K562 (cell line): ENCODE data around the gene REC8. TPM values are rescaled to one million over a fixed set of nuclear protein-coding genes. Genes with fewer than 3 reads are reported as not detected.
"Not testable (repeated sequence)": the region's sequence is repeated elsewhere in the genome, so short reads cannot be mapped to it uniquely, and the experiment has no call there.

ENCODE experiments used
- ATAC-seq: fragments of 200-7000 bp; cut with Tn5 transposase; 3 replicates; pipeline ENCODE4 v1.9.1; 2020; ENCODE audit warnings: moderate library complexity
- BruUV-seq: library from RNA; stranded (reverse); fragments of 400-500 nt; replicated peaks from 2 replicates; lab custom pipeline; 2021; lab: Mats Ljungman, UMichigan
- CTCF ChIA-PET: fragments of 300-600 bp; formaldehyde crosslinking; extraction: SDS; loops from one replicate; lab custom pipeline; 2021; ENCODE audit warnings: low intra/inter-chr PET ratio; lab: Yijun Ruan, JAX
- POLR2A ChIA-PET: fragments of 300-600, 350-650 bp; sonication (Branson Sonifier 250); formaldehyde crosslinking; extraction: SDS; loops from one replicate; lab custom pipeline; 2021; ENCODE audit warnings: antibody characterized with exemption, inconsistent platforms; lab: Yijun Ruan, JAX
- DNase-seq, 4 experiments: peaks; one replicate each; pipeline versions ENCODE4 v3.0.0 to v3.0.0-alpha.2; 2011 to 2018; ENCODE audit warnings: low spot score in 3 of 4, mixed read lengths in 3 of 4; ENCODE audit errors: extremely low read depth in 1 of 4
- FAIRE-seq: peaks from 2 replicates; lab custom pipeline; 2011; peaks lifted over from hg19 to GRCh38; lab: Jason Lieb, UNC
- H2AFZ ChIP-seq: 2 replicates; pipeline ENCODE4 v1.6.0; 2011; ENCODE audit warnings: low read depth, low read length, control low read depth, inconsistent platforms
- H3K27ac ChIP-seq: fragments of 200-600 bp; 3 replicates; pipeline ENCODE4 v1.8.0; 2011; ENCODE audit warnings: low read depth, mild to moderate bottlenecking, control low read depth, inconsistent platforms, low read length, moderate library complexity, mixed read lengths; ENCODE audit errors: extremely low read depth
- H3K27me3 ChIP-seq, 2 experiments: fragments of 300-600 bp in 1 of 2; 2 replicates in 1 of 2; 3 replicates in 1 of 2; pipeline versions ENCODE4 v1.6.0 to v1.8.0; 2011; ENCODE audit warnings: inconsistent platforms in 2 of 2, low read length in 2 of 2, mild to moderate bottlenecking in 1 of 2, mixed read lengths in 1 of 2, moderate library complexity in 1 of 2; ENCODE audit not compliant: control insufficient read depth in 2 of 2, insufficient read depth in 2 of 2
- H3K36me3 ChIP-seq: fragments of 300-600 bp; 3 replicates; pipeline ENCODE4 v1.8.0; 2011; ENCODE audit warnings: mild to moderate bottlenecking, low read length, inconsistent platforms; ENCODE audit not compliant: control insufficient read depth, insufficient read depth
- H3K4me1 ChIP-seq, 2 experiments: fragments of 200-600 bp in 1 of 2; replicated peaks in 1 of 2; 2 replicates in 1 of 2; 3 replicates in 1 of 2; pipeline versions ENCODE4 v1.5.1 to v1.8.0; 2011; ENCODE audit warnings: inconsistent platforms in 2 of 2, low read length in 2 of 2, mild to moderate bottlenecking in 1 of 2, mixed read lengths in 1 of 2, moderate library complexity in 1 of 2; ENCODE audit not compliant: control insufficient read depth in 2 of 2, insufficient read depth in 2 of 2
- H3K4me2 ChIP-seq: 2 replicates; pipeline ENCODE4 v1.6.1; 2011; ENCODE audit warnings: low read length, control low read depth, inconsistent platforms, mixed read lengths; ENCODE audit not compliant: insufficient read depth
- H3K4me3 ChIP-seq: fragments of 200-600 bp; sonication (generic), shearing (Covaris generic); 2 replicates; pipeline ENCODE4 v1.5.1; 2016; ENCODE audit warnings: control low read depth, inconsistent platforms
- H3K79me2 ChIP-seq: fragments of 200-600 bp; 3 replicates; pipeline ENCODE4 v1.8.0; 2011; ENCODE audit warnings: low read length, inconsistent platforms; ENCODE audit not compliant: control insufficient read depth, insufficient read depth
- H3K9ac ChIP-seq, 2 experiments: 2 replicates each; pipeline versions ENCODE4 v1.6.0 to v1.6.1; 2011; ENCODE audit warnings: low read depth in 2 of 2, low read length in 2 of 2, control low read depth in 1 of 2, inconsistent platforms in 1 of 2, mild to moderate bottlenecking in 1 of 2, mixed read lengths in 1 of 2; ENCODE audit not compliant: insufficient read depth in 1 of 2
- H3K9me1 ChIP-seq: one replicate; pipeline ENCODE4 v1.6.0; 2011; ENCODE audit warnings: inconsistent platforms, mild to moderate bottlenecking, low read length, moderate library complexity; ENCODE audit not compliant: control insufficient read depth, insufficient read depth
- H3K9me3 ChIP-seq: replicated peaks from 2 replicates; pipeline ENCODE4 v1.5.1; 2011; ENCODE audit warnings: low read depth, low read length, inconsistent platforms; ENCODE audit not compliant: control insufficient read depth, insufficient read depth
- H4K20me1 ChIP-seq: replicated peaks from 2 replicates; pipeline ENCODE4 v1.6.1; 2011; ENCODE audit warnings: low read length, inconsistent platforms, mixed read lengths; ENCODE audit not compliant: control insufficient read depth, insufficient read depth
- BACH1 ChIP-seq: fragments of 200-800 bp; sonication (Bioruptor generic); IDR thresholded peaks from 2 replicates; pipeline ENCODE4 v1.6.1; 2016; ENCODE audit warnings: missing genetic modification characterization, missing compliant biosample characterization
- BCOR ChIP-seq: fragments of 450-650 bp; IDR thresholded peaks from 2 replicates; pipeline ENCODE4 v1.6.1; 2016
- CC2D1A ChIP-seq: fragments of 450-650 bp; IDR thresholded peaks from 2 replicates; pipeline ENCODE4 v1.6.1; 2017; ENCODE audit warnings: mild to moderate bottlenecking
- GTF2E2 ChIP-seq: fragments of 200-800 bp; sonication (Bioruptor generic); IDR thresholded peaks from 2 replicates; pipeline ENCODE4 v1.6.1; 2016; ENCODE audit warnings: missing genetic modification characterization, missing compliant biosample characterization
- IFI16 ChIP-seq: fragments of 250-450 bp; sonication (Bioruptor Pico); IDR thresholded peaks from 2 replicates; pipeline ENCODE4 v2.1.2; 2022; ENCODE audit warnings: mild to moderate bottlenecking, inconsistent platforms
- IRF2 ChIP-seq: sonication (generic); formaldehyde crosslinking; IDR thresholded peaks from 2 replicates; pipeline ENCODE4 v1.8.1; 2022; ENCODE audit warnings: mild to moderate bottlenecking, missing genetic modification reagents
- KHSRP ChIP-seq: fragments of 450-650 bp; IDR thresholded peaks from 2 replicates; pipeline ENCODE4 v1.6.1; 2017
- NR2F6 ChIP-seq: fragments of 450-650 bp; formaldehyde crosslinking; IDR thresholded peaks from 2 replicates; pipeline ENCODE4 v1.4.0; 2020; ENCODE audit warnings: mild to moderate bottlenecking
- RBM15 ChIP-seq: fragments of 200-400 bp; formaldehyde crosslinking; IDR thresholded peaks from 2 replicates; pipeline ENCODE4 v1.6.1; 2018; ENCODE audit warnings: mild to moderate bottlenecking, low read length, moderate library complexity; ENCODE audit not compliant: insufficient read depth
- RHOXF2B ChIP-seq: fragments of 250-450 bp; sonication (Bioruptor Pico); conservative IDR thresholded peaks from 2 replicates; pipeline ENCODE4 v1.5.1; 2021
- SAP30 ChIP-seq: fragments of 200-600 bp; sonication (generic); IDR thresholded peaks from 2 replicates; pipeline ENCODE4 v1.6.1; 2012; ENCODE audit warnings: borderline replicate concordance, low read depth, mild to moderate bottlenecking, moderate library complexity, low read length, control low read depth, inconsistent platforms; ENCODE audit not compliant: insufficient read depth, poor library complexity, severe bottlenecking
- SREBF1 ChIP-seq: fragments of 150-350 bp; IDR thresholded peaks from 2 replicates; pipeline ENCODE4 v1.6.1; 2014; ENCODE audit warnings: antibody characterized with exemption, low read depth, low read length, borderline replicate concordance
- SUPT5H ChIP-seq: fragments of 450-650 bp; IDR thresholded peaks from 2 replicates; pipeline ENCODE4 v1.6.1; 2016
- TAF1 ChIP-seq: IDR thresholded peaks from 2 replicates; pipeline ENCODE4 v1.6.1; 2011; ENCODE audit warnings: mild to moderate bottlenecking, low read length, moderate library complexity; ENCODE audit not compliant: insufficient read depth, control insufficient read depth, severe bottlenecking; ENCODE audit errors: extremely low read depth
- WGBS: fragments of 100-300 bp; shearing (Covaris generic); methylation state at CpG from one replicate; pipeline ENCODE4 v1.1.6; 2016; ENCODE audit warnings: low coverage, mixed read lengths; ENCODE audit not compliant: insufficient coverage; ENCODE audit errors: missing lambda C conversion rate; 5-methylcytosine and 5-hydroxymethylcytosine counted together
- in situ Hi-C: fragments of 300-500 bp; cut with MboI; formaldehyde crosslinking; loops from 4 replicates; pipeline ENCODE4 v1.15.0; 2018; ENCODE audit warnings: inconsistent platforms, mixed read lengths
- intact Hi-C: fragments of 100-400 bp; cut with micrococcal nuclease; formaldehyde crosslinking; loops from 2 replicates; pipeline ENCODE4 v1.14.2; 2022
- polyA plus RNA-seq, 8 experiments: library from polyadenylated mRNA; depleted of rRNA in 4 of 8; stranded (reverse) in 5 of 8; unstranded in 3 of 8; fragments of >200 nt; fragmentation: Nextera tagmentation in 2 of 8; fragmentation: Illumina TruSeq in 1 of 8; extraction: Ambion mirVana in 2 of 8; extraction: Trizol in 1 of 8; gene quantifications; 2 replicates each; pipeline versions ENCODE4 v1.2.1 to v1.2.3, GENCODE V29; 2011 to 2014; ENCODE audit warnings: inconsistent platforms in 1 of 8, missing spikeins in 1 of 8
- total RNA-seq, 7 experiments: library from RNA; depleted of rRNA in 6 of 7; stranded (reverse); fragments of >200 nt in 6 of 7; fragmentation: Illumina TruSeq in 2 of 7; extraction: Trizol in 2 of 7; gene quantifications; 2 replicates each; pipeline versions ENCODE4 v1.2.1 to v1.2.3, GENCODE V29; 2011 to 2021; ENCODE audit warnings: low replicate concordance in 1 of 7
- TF ChIP-seq, protein P1 (sequence below): IDR thresholded peaks from 2 replicates; pipeline ENCODE4 v1.6.1; 2016; ENCODE audit warnings: missing genetic modification characterization, missing compliant biosample characterization
- TF ChIP-seq, protein P2 (sequence below): fragments of 450-650 bp; formaldehyde crosslinking; IDR thresholded peaks from 2 replicates; pipeline ENCODE4 v1.4.0; 2020; ENCODE audit warnings: mild to moderate bottlenecking, moderate library complexity

Gene REC8
- total and polyA plus RNA-seq, 9 of the 15 experiments (the other 6 are each of a cell fraction or from before 2014, with no cell fraction given): 0.11 to 2.5 (median 0.85) TPM

DNA sequence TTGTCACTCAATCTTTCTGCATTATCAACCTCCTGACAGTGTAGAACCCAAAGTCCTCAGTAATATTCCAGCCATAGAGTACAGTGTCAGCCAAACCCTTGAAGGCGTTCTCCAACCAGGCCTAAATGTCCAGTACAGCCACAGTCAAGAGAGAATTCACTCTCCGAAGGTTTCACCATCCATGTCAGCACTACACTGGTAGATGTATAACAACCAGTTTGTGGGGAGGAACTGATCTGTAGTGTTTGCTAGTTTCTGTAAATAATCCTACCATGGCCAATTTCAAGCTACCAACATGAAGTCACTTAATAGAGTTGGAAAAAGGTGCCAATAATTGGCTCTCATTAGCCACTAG is 44.4 kb downstream of the REC8 start:
- peaks cover 28% of the 10 kb centered on the region for H3K79me2 ChIP-seq
- H3K4me3 ChIP-seq: no peak overlapping the region
- in situ Hi-C loops: no loop called here
- intact Hi-C loops: loop anchor here (1.0 to 2.0 kb wide), 2 partner anchors 16 to 81 kb away; partner anchors contain the start of genes GMPR2 and NEDD8
- ChIA-PET POLR2A (interaction anchor here (1.0 to 3.6 kb wide), 4 partner anchors 9 to 26 kb away, joined by 3 to 21 read pairs (median 5); partner anchors contain the start of genes TINF2 and TM9SF1), CTCF (interaction anchor here (1.3 kb wide), 1 partner anchor 80 kb away, joined by 4 read pairs; no protein-coding TSS in a partner anchor)
- TF ChIP-seq IRF2: no peak
- no peak for TF ChIP-seq NR2F6 (CRISPR knock-in tag)
- TF ChIP-seq KHSRP: no peak
- TF ChIP-seq, protein P1, sequence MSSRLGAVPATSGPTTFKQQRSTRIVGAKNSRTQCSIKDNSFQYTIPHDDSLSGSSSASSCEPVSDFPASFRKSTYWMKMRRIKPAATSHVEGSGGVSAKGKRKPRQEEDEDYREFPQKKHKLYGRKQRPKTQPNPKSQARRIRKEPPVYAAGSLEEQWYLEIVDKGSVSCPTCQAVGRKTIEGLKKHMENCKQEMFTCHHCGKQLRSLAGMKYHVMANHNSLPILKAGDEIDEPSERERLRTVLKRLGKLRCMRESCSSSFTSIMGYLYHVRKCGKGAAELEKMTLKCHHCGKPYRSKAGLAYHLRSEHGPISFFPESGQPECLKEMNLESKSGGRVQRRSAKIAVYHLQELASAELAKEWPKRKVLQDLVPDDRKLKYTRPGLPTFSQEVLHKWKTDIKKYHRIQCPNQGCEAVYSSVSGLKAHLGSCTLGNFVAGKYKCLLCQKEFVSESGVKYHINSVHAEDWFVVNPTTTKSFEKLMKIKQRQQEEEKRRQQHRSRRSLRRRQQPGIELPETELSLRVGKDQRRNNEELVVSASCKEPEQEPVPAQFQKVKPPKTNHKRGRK (tag): no peak
- TF ChIP-seq, protein P2, sequence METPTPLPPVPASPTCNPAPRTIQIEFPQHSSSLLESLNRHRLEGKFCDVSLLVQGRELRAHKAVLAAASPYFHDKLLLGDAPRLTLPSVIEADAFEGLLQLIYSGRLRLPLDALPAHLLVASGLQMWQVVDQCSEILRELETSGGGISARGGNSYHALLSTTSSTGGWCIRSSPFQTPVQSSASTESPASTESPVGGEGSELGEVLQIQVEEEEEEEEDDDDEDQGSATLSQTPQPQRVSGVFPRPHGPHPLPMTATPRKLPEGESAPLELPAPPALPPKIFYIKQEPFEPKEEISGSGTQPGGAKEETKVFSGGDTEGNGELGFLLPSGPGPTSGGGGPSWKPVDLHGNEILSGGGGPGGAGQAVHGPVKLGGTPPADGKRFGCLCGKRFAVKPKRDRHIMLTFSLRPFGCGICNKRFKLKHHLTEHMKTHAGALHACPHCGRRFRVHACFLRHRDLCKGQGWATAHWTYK (CRISPR knock-in tag): no peak
- no peak for TF ChIP-seq RHOXF2B (CRISPR knock-in tag)
- no peak for TF ChIP-seq IFI16 (CRISPR knock-in tag)
- no peak for TF ChIP-seq BCOR
- TF ChIP-seq BACH1: no peak
- no peak for TF ChIP-seq CC2D1A
- TF ChIP-seq RBM15: no peak
- no peak for TF ChIP-seq GTF2E2 (tag)
- TF ChIP-seq TAF1: no peak
- no peak for TF ChIP-seq SREBF1
- no peak for TF ChIP-seq SUPT5H
- no peak for TF ChIP-seq SAP30
- H3K4me2 ChIP-seq: peak overlapping the region; percentile 95; the same call in 1 of the 2 replicates
- no peaks in the 10 kb centered on the region for H3K27me3 ChIP-seq
- no peaks in the 10 kb centered on the region for H3K9me3 ChIP-seq
- H3K27ac ChIP-seq: no peak overlapping the region
- ATAC-seq: no peak
- H3K9me1 ChIP-seq: no peaks in the 10 kb centered on the region
- H3K4me1 ChIP-seq: peaks cover 4 to 11% of the 10 kb centered on the region in 2 experiments; a peak in 4 of 5 replicates
- no peak for DNase-seq
- no peak overlapping the region for H2AFZ ChIP-seq
- 52% methylated on average over 2 of the region's 2 CpGs for WGBS
- no peaks in the 10 kb centered on the region for H4K20me1 ChIP-seq
- no peak overlapping the region for H3K9ac ChIP-seq
- BruUV-seq: no TSS peak
- no peak for FAIRE-seq
- H3K36me3 ChIP-seq: peaks cover 22% of the 10 kb centered on the region; the same call in 2 of the 3 replicates

DNA sequence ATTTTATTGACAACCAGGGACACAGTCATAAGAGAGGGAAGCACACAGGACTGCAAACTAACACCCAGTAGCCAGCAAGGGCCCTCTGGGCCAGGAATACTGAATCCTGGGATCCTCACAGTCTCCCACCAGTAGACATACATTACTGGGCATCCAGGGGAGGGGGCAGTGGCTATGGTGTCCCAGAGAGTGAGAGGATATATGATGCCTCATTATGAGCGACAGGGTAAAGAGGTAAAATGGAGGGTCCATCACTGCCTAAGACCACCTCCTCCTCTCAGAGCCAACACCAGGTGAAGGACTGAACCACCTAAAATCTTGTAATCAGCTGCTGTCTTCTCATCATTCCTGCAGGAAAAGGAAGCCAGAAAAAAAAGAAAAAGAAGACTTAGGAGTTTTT is 45.0 kb downstream of the REC8 start:
- H3K9ac ChIP-seq, DNase-seq, H3K4me3 ChIP-seq, CTCF ChIA-PET, H3K4me2 ChIP-seq, H4K20me1 ChIP-seq, BruUV-seq, H2AFZ ChIP-seq, H3K9me1 ChIP-seq, FAIRE-seq, in situ Hi-C loops, H3K27me3 ChIP-seq, H3K9me3 ChIP-seq, H3K27ac ChIP-seq, ATAC-seq: not testable (repeated sequence)
- POLR2A ChIA-PET: interaction anchor here (0.6 to 0.7 kb wide), 2 partner anchors 27 to 28 kb away, joined by 3 read pairs; no protein-coding TSS in a partner anchor
- Histone ChIP-seq H3K79me2 (peaks cover 23% of the 10 kb centered on the region), H3K36me3 (peaks cover 16% of the 10 kb centered on the region; the same call in 2 of the 3 replicates), H3K4me1 (peaks cover 4 to 11% of the 10 kb centered on the region in 2 experiments; a peak in 4 of 5 replicates)
- intact Hi-C loops: loop anchor here (1.0 to 2.0 kb wide), 2 partner anchors 16 to 80 kb away; partner anchors contain the start of genes GMPR2 and NEDD8
- 50% methylated on average over 1 of the region's 1 CpG for WGBS
